ENCODE results near the gene SERTAD3.

GRCh38 chr19:40419780-40420179, 24.4 kb downstream of the SERTAD3 start:
- TF ChIP-seq CTCF (conservative IDR thresholded peaks at IDR 0.05; ENCODE audit: low read depth, low read length), result no peak
- TF ChIP-seq EZH2 (IDR thresholded peaks at IDR 0.05; ENCODE audit: borderline replicate concordance, low read depth, low read length, poor library complexity, severe bottlenecking), result no peak

Measured in A673 (cell line).